Parathyroid adenoma (tissue), 2 donors: ENCODE measurements around the gene ERO1B.
"Not testable (repeated sequence)": the region's sequence is repeated elsewhere in the genome, so short reads cannot be mapped to it uniquely, and the experiment has no call there.

Source experiments
- H2AFZ ChIP-seq: fragments of 300-600 bp; sonication (generic); one replicate; pipeline ENCODE4 v1.7.0; 2017; ENCODE audit warnings: antibody characterized with exemption, mild to moderate bottlenecking
- H3K27ac ChIP-seq: fragments of 300-600 bp; sonication (generic); one replicate; pipeline ENCODE4 v1.7.0; 2017
- H3K27me3 ChIP-seq: fragments of 300-600 bp; sonication (generic); one replicate; pipeline ENCODE4 v1.7.0; 2017; ENCODE audit warnings: low read length; ENCODE audit not compliant: control insufficient read depth, insufficient read depth
- H3K36me3 ChIP-seq: fragments of 300-600 bp; sonication (generic); one replicate; pipeline ENCODE4 v1.7.0; 2017; ENCODE audit warnings: low read length; ENCODE audit not compliant: control insufficient read depth, insufficient read depth
- H3K4me1 ChIP-seq: fragments of 300-600 bp; sonication (generic); one replicate; pipeline ENCODE4 v1.7.0; 2017; ENCODE audit warnings: control low read depth
- H3K4me2 ChIP-seq: fragments of 300-600 bp; sonication (generic); one replicate; pipeline ENCODE4 v1.7.0; 2017; ENCODE audit warnings: low read length
- H3K4me3 ChIP-seq: fragments of 300-600 bp; sonication (generic); one replicate; pipeline ENCODE4 v1.7.0; 2017; ENCODE audit warnings: low read depth, low read length
- H3K79me2 ChIP-seq: fragments of 300-600 bp; sonication (generic); one replicate; pipeline ENCODE4 v1.7.0; 2017; ENCODE audit warnings: control low read depth
- H3K9ac ChIP-seq: fragments of 300-600 bp; sonication (generic); one replicate; pipeline ENCODE4 v1.7.0; 2017; ENCODE audit warnings: mild to moderate bottlenecking
- H3K9me3 ChIP-seq: fragments of 300-600 bp; sonication (generic); one replicate; pipeline ENCODE4 v1.7.0; 2017; ENCODE audit warnings: low read length; ENCODE audit not compliant: control insufficient read depth
- CTCF ChIP-seq: fragments of 300-600 bp; sonication (generic); IDR thresholded peaks from one replicate; pipeline ENCODE4 v1.7.0; 2017; ENCODE audit warnings: antibody characterized with exemption, mild to moderate bottlenecking
- donor health status: primary hyperparathyroidism.

Gene ERO1B

GRCh38 chr1:236201786-236202185 is 80.0 kb downstream of the ERO1B start:
- H3K36me3 ChIP-seq: no peaks in the 10 kb centered on the region

GRCh38 chr1:236200925-236201324 is 80.8 kb downstream of the ERO1B start:
- Histone ChIP-seq H3K9ac (no peak overlapping the region), H3K36me3 (no peaks in the 10 kb centered on the region)

More at GRCh38 chr1:236201786-236202185, 80.0 kb downstream of the ERO1B start:
- TF ChIP-seq CTCF: no peak
- H3K27me3 ChIP-seq: no peaks in the 10 kb centered on the region
- no peak overlapping the region for H3K9ac ChIP-seq
- no peaks in the 10 kb centered on the region for H3K9me3 ChIP-seq
- H3K4me1 ChIP-seq: peaks cover 2% of the 10 kb centered on the region
- H2AFZ ChIP-seq: no peak overlapping the region
- H3K27ac ChIP-seq: no peak overlapping the region
- H3K79me2 ChIP-seq: no peaks in the 10 kb centered on the region
- H3K4me3 ChIP-seq: no peak overlapping the region
- no peak overlapping the region for H3K4me2 ChIP-seq

GRCh38 chr1:236193184-236193583 is 88.6 kb downstream of the ERO1B start:
- Histone ChIP-seq H2AFZ (no peak overlapping the region), H3K27ac (no peak overlapping the region), H3K27me3 (no peaks in the 10 kb centered on the region), H3K4me2 (no peak overlapping the region), H3K36me3 (no peaks in the 10 kb centered on the region), H3K4me3 (no peak overlapping the region), H3K9me3 (no peaks in the 10 kb centered on the region), H3K9ac (no peak overlapping the region), H3K4me1 (no peaks in the 10 kb centered on the region), H3K79me2 (no peaks in the 10 kb centered on the region)
- no peak for TF ChIP-seq CTCF

More at GRCh38 chr1:236200925-236201324, 80.8 kb downstream of the ERO1B start:
- H3K79me2 ChIP-seq: no peaks in the 10 kb centered on the region
- H3K27me3 ChIP-seq: no peaks in the 10 kb centered on the region
- H2AFZ ChIP-seq: no peak overlapping the region
- no peak overlapping the region for H3K4me3 ChIP-seq
- H3K9me3 ChIP-seq: no peaks in the 10 kb centered on the region
- TF ChIP-seq CTCF: no peak
- no peaks in the 10 kb centered on the region for H3K4me1 ChIP-seq
- H3K4me2 ChIP-seq: no peak overlapping the region
- H3K27ac ChIP-seq: no peak overlapping the region

GRCh38 chr1:236188084-236188483 is 93.7 kb downstream of the ERO1B start:
- not testable (repeated sequence) for H3K27me3 ChIP-seq, H3K9ac ChIP-seq, H3K4me2 ChIP-seq, H3K9me3 ChIP-seq, H3K79me2 ChIP-seq, H3K4me1 ChIP-seq, H3K36me3 ChIP-seq, H2AFZ ChIP-seq, H3K4me3 ChIP-seq, H3K27ac ChIP-seq

DNA sequence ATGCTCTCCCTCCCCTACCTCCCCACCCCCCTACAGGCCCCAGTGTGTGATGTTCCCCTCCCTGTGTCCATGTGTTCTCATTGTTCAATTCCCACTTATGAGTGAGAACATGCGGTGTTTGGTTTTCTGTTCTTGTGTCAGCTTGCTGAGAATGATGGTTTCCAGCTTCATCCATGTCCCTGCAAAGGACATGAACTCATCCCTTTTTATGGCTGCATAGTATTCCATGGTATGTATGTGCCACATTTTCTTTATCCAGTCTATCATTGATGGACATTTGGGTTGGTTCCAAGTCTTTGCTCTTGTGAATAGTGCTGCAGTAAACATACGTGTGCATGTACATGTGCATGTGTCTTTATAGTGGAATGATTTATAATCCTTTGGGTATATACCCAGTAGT is 95.3 kb downstream of the ERO1B start:
- H2AFZ ChIP-seq, H3K9ac ChIP-seq, H3K4me3 ChIP-seq, H3K27ac ChIP-seq, H3K36me3 ChIP-seq, H3K27me3 ChIP-seq, H3K9me3 ChIP-seq, H3K79me2 ChIP-seq, H3K4me1 ChIP-seq, H3K4me2 ChIP-seq: not testable (repeated sequence)

DNA sequence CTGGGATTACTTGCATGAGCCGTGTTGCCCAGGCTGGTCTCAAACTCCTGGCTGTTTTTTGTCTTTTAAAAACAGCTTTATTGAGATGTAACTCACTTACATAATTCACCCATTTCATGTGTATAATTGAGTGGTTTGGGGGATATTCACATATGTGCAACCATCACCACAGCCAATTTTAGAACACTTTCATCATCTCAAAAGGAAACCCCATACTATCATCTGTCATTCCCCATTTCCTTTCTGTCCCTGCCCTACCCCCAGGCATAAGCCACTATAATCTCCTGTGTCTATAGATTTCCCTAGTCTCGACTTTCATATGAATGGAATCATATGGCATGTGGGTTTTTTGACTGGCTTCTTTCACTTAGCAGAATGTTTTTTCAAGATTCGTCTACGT is 96.1 kb downstream of the ERO1B start:
- Histone ChIP-seq H3K4me2 (no peak overlapping the region), H2AFZ (no peak overlapping the region), H3K4me3 (no peak overlapping the region), H3K27me3 (no peaks in the 10 kb centered on the region), H3K79me2 (no peaks in the 10 kb centered on the region), H3K9ac (no peak overlapping the region), H3K9me3 (no peaks in the 10 kb centered on the region), H3K4me1 (no peaks in the 10 kb centered on the region), H3K36me3 (no peaks in the 10 kb centered on the region), H3K27ac (no peak overlapping the region)
- no peak for TF ChIP-seq CTCF
